Smooth muscle cell (in vitro differentiated cells): ENCODE measurements around the gene KIF13A. TPM values are rescaled to one million over a fixed set of nuclear protein-coding genes. Genes with fewer than 3 reads are reported as not detected.

Experiments used
- DNase-seq: peaks from one replicate; lab custom pipeline; 2025; ENCODE audit not compliant: unreplicated experiment; lab: John Stamatoyannopoulos, UW
- H2AFZ ChIP-seq: fragments of 200-600 bp; sonication (generic); 2 replicates; pipeline ENCODE4 v1.6.0; 2016; ENCODE audit warnings: antibody characterized with exemption, low read depth, mild to moderate bottlenecking
- H3F3A ChIP-seq: fragments of 200-600 bp; sonication (generic); 2 replicates; pipeline ENCODE4 v1.6.0; 2017; ENCODE audit warnings: antibody characterized with exemption, low read depth
- H3K27ac ChIP-seq: fragments of 200-600 bp; sonication (generic); 2 replicates; pipeline ENCODE4 v1.5.1; 2016; ENCODE audit warnings: low read depth, mild to moderate bottlenecking
- H3K27me3 ChIP-seq: fragments of 200-600 bp; sonication (generic); 2 replicates; pipeline ENCODE4 v1.6.1; 2016; ENCODE audit warnings: low read depth, mild to moderate bottlenecking
- H3K36me3 ChIP-seq: fragments of 200-600 bp; sonication (generic); 2 replicates; pipeline ENCODE4 v1.5.1; 2016; ENCODE audit warnings: low read depth
- H3K4me1 ChIP-seq: fragments of 200-600 bp; sonication (generic); 2 replicates; pipeline ENCODE4 v1.5.1; 2016; ENCODE audit warnings: low read depth
- H3K4me2 ChIP-seq: fragments of 200-600 bp; sonication (generic); 2 replicates; pipeline ENCODE4 v1.6.0; 2016; ENCODE audit warnings: mild to moderate bottlenecking
- H3K4me3 ChIP-seq: fragments of 200-600 bp; sonication (generic); 2 replicates; pipeline ENCODE4 v1.5.1; 2016; ENCODE audit warnings: mild to moderate bottlenecking
- H3K79me2 ChIP-seq: fragments of 200-600 bp; sonication (generic); 2 replicates; pipeline ENCODE4 v1.6.0; 2016; ENCODE audit warnings: low read depth, mild to moderate bottlenecking
- H3K9ac ChIP-seq: fragments of 200-600 bp; sonication (generic); 2 replicates; pipeline ENCODE4 v1.6.0; 2016; ENCODE audit warnings: low read depth
- H3K9me3 ChIP-seq: fragments of 200-600 bp; sonication (generic); replicated peaks from 2 replicates; pipeline ENCODE4 v1.5.1; 2016; ENCODE audit warnings: low read depth
- H4K20me1 ChIP-seq: fragments of 200-600 bp; sonication (generic); 2 replicates; pipeline ENCODE4 v1.6.0; 2016; ENCODE audit warnings: low read depth
- WGBS: methylation state at CpG from one replicate; pipeline ENCODE4 v1.1.7; 2016; ENCODE audit warnings: low lambda C conversion rate; 5-methylcytosine and 5-hydroxymethylcytosine counted together
- polyA plus RNA-seq: library from polyadenylated mRNA; unstranded; fragments of >200 nt; fragmentation: Nextera tagmentation; extraction: Ambion mirVana; gene quantifications from 2 replicates; pipeline ENCODE4 v1.2.1, GENCODE V29; 2016
- total RNA-seq: library from RNA; depleted of rRNA; stranded (reverse); fragments of >200 nt; gene quantifications from 2 replicates; pipeline ENCODE4 v1.2.3, GENCODE V29; 2014
- TF ChIP-seq, protein P1 (sequence below): fragments of 200-600 bp; sonication (generic); IDR thresholded peaks from 2 replicates; pipeline ENCODE4 v1.5.1; 2017; ENCODE audit warnings: borderline replicate concordance, mild to moderate bottlenecking, antibody characterized with exemption; ENCODE audit not compliant: insufficient read depth, poor library complexity, severe bottlenecking

KIF13A gene
- total and polyA plus RNA-seq, 2 experiments from 2014 or later, result 10.4 to 28.4 TPM

DNA sequence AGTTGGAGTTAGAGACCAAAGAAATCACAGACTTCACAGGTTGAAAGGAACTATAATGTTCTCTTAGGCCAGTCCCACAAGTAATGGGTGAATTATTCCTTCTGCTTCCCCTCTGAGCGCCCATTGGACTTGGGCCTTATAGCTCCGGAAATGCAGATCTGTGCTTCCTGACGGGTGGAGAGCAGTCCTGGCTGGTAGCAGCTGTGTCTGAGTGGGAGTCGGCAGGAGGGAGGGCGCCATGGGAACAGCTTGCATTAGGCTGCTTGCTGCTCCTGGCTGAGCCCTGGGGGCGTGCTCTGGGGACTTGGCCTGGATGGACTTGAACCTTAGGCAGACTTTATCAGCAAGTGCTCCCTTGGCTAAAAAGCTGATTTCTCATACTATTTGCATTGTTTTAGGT is 262.4 kb downstream of the KIF13A start:
- no peaks in the 10 kb centered on the region for H3K9me3 ChIP-seq
- H3K4me1 ChIP-seq, result no peaks in the 10 kb centered on the region
- H3K79me2 ChIP-seq, result no peaks in the 10 kb centered on the region
- H3K4me2 ChIP-seq, result no peak overlapping the region
- peak overlapping the region; percentile 50 for H2AFZ ChIP-seq
- H4K20me1 ChIP-seq, result no peaks in the 10 kb centered on the region
- no peaks in the 10 kb centered on the region for H3K27me3 ChIP-seq
- TF ChIP-seq, protein P1, sequence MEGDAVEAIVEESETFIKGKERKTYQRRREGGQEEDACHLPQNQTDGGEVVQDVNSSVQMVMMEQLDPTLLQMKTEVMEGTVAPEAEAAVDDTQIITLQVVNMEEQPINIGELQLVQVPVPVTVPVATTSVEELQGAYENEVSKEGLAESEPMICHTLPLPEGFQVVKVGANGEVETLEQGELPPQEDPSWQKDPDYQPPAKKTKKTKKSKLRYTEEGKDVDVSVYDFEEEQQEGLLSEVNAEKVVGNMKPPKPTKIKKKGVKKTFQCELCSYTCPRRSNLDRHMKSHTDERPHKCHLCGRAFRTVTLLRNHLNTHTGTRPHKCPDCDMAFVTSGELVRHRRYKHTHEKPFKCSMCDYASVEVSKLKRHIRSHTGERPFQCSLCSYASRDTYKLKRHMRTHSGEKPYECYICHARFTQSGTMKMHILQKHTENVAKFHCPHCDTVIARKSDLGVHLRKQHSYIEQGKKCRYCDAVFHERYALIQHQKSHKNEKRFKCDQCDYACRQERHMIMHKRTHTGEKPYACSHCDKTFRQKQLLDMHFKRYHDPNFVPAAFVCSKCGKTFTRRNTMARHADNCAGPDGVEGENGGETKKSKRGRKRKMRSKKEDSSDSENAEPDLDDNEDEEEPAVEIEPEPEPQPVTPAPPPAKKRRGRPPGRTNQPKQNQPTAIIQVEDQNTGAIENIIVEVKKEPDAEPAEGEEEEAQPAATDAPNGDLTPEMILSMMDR, result no peak
- WGBS, result 21% methylated on average over 6 of the region's 6 CpGs
- H3K9ac ChIP-seq, result no peak overlapping the region
- no peaks in the 10 kb centered on the region for H3K36me3 ChIP-seq
- no peaks in the 10 kb centered on the region for H3F3A ChIP-seq
- no peak overlapping the region for H3K27ac ChIP-seq
- H3K4me3 ChIP-seq, result no peak overlapping the region
- no peak for DNase-seq

DNA sequence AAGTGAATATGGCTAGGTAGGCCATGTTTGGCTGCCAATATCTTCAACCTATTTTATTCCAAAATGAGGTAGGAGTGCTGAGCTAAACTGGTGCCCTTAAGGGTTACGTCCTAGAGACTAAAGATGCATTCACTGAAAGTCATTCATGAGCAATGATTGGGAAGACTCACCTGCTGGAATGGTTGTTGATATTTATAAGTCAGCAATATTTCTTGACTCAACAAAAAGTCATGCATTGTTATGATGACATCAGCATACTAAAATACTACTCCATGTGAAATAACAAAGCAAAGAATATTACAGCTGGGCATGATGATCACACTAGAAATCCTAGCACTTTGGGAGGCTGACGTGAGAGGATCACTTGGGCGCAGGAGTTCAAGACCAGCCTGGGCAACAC is 263.1 kb downstream of the KIF13A start:
- H3K9me3 ChIP-seq, result no peaks in the 10 kb centered on the region
- H3K36me3 ChIP-seq, result no peaks in the 10 kb centered on the region
- H3K4me3 ChIP-seq, result no peak overlapping the region
- no peak for DNase-seq
- H2AFZ ChIP-seq, result no peak overlapping the region
- H3K4me1 ChIP-seq, result no peaks in the 10 kb centered on the region
- H3K9ac ChIP-seq, result no peak overlapping the region
- TF ChIP-seq, protein P1, result no peak
- H3K79me2 ChIP-seq, result no peaks in the 10 kb centered on the region
- no peaks in the 10 kb centered on the region for H3F3A ChIP-seq
- H4K20me1 ChIP-seq, result no peaks in the 10 kb centered on the region
- H3K27me3 ChIP-seq, result no peaks in the 10 kb centered on the region
- 89% methylated on average over 3 of the region's 3 CpGs for WGBS
- H3K4me2 ChIP-seq, result no peak overlapping the region
- H3K27ac ChIP-seq, result no peak overlapping the region

DNA sequence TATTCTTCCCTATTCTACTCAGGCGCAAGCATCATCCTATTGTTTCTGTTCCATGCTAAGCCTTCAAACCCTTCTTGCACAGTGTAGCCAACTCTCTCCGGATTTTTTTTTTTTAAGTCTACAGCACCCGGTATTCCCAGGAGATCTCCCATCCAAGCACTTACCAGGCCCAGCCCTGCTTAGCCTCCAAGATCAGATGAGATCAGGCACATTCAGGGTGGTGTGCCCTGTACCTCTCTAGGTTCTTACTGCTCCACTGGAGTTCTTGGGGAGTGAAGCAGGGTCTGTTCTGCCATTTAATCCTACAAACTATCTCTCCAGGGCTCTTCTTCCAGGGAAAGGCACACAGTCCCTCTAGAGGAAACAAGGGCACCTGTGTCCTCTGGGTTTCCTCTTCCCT is 265.8 kb downstream of the KIF13A start:
- no peaks in the 10 kb centered on the region for H3K4me1 ChIP-seq
- H3K9ac ChIP-seq, result no peak overlapping the region
- H4K20me1 ChIP-seq, result no peaks in the 10 kb centered on the region
- no peak for DNase-seq
- no peak overlapping the region for H3K4me3 ChIP-seq
- no peaks in the 10 kb centered on the region for H3F3A ChIP-seq
- H3K4me2 ChIP-seq, result no peak overlapping the region
- 62% methylated on average over 3 of the region's 3 CpGs for WGBS
- no peaks in the 10 kb centered on the region for H3K36me3 ChIP-seq
- no peaks in the 10 kb centered on the region for H3K27me3 ChIP-seq
- H3K27ac ChIP-seq, result no peak overlapping the region
- H3K9me3 ChIP-seq, result no peaks in the 10 kb centered on the region
- TF ChIP-seq, protein P1, result no peak
- no peaks in the 10 kb centered on the region for H3K79me2 ChIP-seq
- H2AFZ ChIP-seq, result no peak overlapping the region

DNA sequence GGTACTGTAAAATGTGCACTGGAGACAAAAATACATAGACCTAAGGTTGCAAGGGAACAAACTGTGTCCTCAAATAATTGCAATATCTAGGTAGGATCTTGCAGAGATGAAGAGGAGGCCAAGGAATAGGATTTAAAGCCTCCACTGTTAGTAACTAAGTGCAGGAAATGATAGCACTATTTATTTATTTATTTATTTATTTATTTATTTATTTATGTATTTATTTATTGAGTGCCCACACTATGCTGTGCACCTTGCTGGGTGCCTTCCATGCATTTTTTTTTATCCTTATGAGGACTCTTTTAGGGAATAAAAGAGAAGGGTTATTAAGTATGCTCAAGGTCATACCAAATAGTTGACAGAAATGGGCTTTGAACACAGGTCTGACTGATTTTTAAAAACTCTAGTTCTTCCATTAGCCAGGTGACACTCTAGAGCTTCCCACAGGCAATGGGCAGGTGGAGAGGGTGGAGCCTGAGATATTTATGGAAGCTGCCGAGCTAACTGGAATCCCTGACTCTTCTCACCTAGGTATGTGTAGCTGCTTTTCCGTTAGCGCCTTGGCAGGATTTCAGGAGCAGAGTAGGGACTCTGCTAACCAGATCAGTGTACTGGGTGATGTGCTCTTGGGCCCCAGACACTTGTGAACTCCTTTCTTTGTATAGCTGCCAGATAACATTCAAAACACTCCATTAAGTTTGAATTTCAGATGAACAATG is 268.0 kb downstream of the KIF13A start:
- TF ChIP-seq, protein P1, result no peak
- H3K9me3 ChIP-seq, result no peaks in the 10 kb centered on the region
- peaks cover 9% of the 10 kb centered on the region for H3F3A ChIP-seq
- DNase-seq, result no peak
- 66% methylated on average over 3 of the region's 3 CpGs for WGBS
- no peaks in the 10 kb centered on the region for H3K4me1 ChIP-seq
- no peaks in the 10 kb centered on the region for H3K79me2 ChIP-seq
- H3K36me3 ChIP-seq, result no peaks in the 10 kb centered on the region
- no peak overlapping the region for H3K4me3 ChIP-seq
- no peak overlapping the region for H3K27ac ChIP-seq
- no peaks in the 10 kb centered on the region for H4K20me1 ChIP-seq
- H3K9ac ChIP-seq, result no peak overlapping the region
- H2AFZ ChIP-seq, result no peak overlapping the region
- no peaks in the 10 kb centered on the region for H3K27me3 ChIP-seq
- no peak overlapping the region for H3K4me2 ChIP-seq
